AG04449 (cell line): Measurements from ENCODE around the gene RASSF8.
A peak's percentile ranks its signal among the peaks of the same experiment; 100 is the strongest.

ENCODE experiments used
- CTCF ChIA-PET: fragments of 350-600 bp; formaldehyde crosslinking; extraction: SDS; loops from one replicate; lab custom pipeline; 2021; ENCODE audit warnings: antibody characterized with exemption; lab: Yijun Ruan, JAX
- POLR2A ChIA-PET: fragments of 400-600, 350-600 bp; formaldehyde crosslinking; extraction: SDS; loops from one replicate; lab custom pipeline; 2020; ENCODE audit warnings: antibody characterized with exemption, inconsistent platforms; lab: Yijun Ruan, JAX
- DNase-seq: peaks from one replicate; pipeline ENCODE4 v3.0.0-alpha.2; 2010; ENCODE audit warnings: low read depth, low spot score
- H3K4me3 ChIP-seq: 2 replicates; pipeline ENCODE4 v1.5.1; 2011; ENCODE audit warnings: low read depth, mild to moderate bottlenecking, control low read depth, low read length
- CTCF ChIP-seq: IDR thresholded peaks from one replicate; pipeline ENCODE4 v1.5.1; 2011; ENCODE audit warnings: mild to moderate bottlenecking, moderate library complexity, low read length, control low read depth, inconsistent platforms; ENCODE audit not compliant: insufficient read depth; ENCODE audit errors: missing control alignments

Gene RASSF8

GRCh38 chr12:26095186-26095585 is 136.7 kb downstream of the RASSF8 start:
- no peak for DNase-seq
- ChIA-PET POLR2A (no interaction called here), CTCF (interaction anchor here (0.6 to 4.4 kb wide), 7 partner anchors 24 to 937 kb away, joined by 3 to 19 read pairs (median 5); no protein-coding TSS in a partner anchor)
- TF ChIP-seq CTCF = no peak
- H3K4me3 ChIP-seq = no peak overlapping the region

DNA sequence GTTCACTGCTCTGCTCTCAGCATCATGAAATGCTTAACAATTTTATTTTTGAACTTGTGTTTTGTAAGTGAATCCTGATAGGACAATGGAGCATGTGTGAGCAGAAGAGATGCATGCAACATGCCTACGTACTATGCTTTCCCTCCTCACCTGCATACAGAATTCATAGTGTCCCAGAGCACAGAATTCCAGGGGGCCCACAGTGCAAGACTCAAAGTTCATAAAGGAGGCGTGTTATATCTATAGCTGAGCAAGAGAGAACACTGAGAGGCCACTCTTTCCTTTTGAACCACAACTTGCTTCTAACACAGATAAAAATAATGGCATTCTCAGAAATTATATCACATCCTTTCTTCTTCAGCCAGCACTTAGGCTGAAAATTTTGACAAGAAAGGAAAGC is 137.6 kb downstream of the RASSF8 start:
- ChIA-PET CTCF (interaction anchor here (1.0 to 4.4 kb wide), 9 partner anchors 8 to 726 kb away, joined by 3 to 19 read pairs (median 9); no protein-coding TSS in a partner anchor), POLR2A (no interaction called here)
- no peak for DNase-seq
- H3K4me3 ChIP-seq = no peak overlapping the region
- TF ChIP-seq CTCF = no peak

- DNase-seq = no peak
- TF ChIP-seq CTCF = peak; percentile 86
- no peak overlapping the region for H3K4me3 ChIP-seq
- ChIA-PET CTCF (interaction anchor here (0.7 to 4.4 kb wide), 30 partner anchors 8 to 1228 kb away, joined by 3 to 19 read pairs (median 5); partner anchors contain the start of genes BHLHE41 and SSPN), POLR2A (no interaction called here)
Measured at GRCh38 chr12:26097046-26097878, 138.8 kb downstream of the RASSF8 start.

- CTCF ChIA-PET = interaction anchor here (0.7 to 2.2 kb wide), 6 partner anchors 9 to 557 kb away, joined by 3 to 8 read pairs (median 4); no protein-coding TSS in a partner anchor
- H3K4me3 ChIP-seq = no peak overlapping the region
- DNase-seq = no peak
- POLR2A ChIA-PET = no interaction called here
- no peak for TF ChIP-seq CTCF
Measured at GRCh38 chr12:26100666-26101349, 142.3 kb downstream of the RASSF8 start.

DNA sequence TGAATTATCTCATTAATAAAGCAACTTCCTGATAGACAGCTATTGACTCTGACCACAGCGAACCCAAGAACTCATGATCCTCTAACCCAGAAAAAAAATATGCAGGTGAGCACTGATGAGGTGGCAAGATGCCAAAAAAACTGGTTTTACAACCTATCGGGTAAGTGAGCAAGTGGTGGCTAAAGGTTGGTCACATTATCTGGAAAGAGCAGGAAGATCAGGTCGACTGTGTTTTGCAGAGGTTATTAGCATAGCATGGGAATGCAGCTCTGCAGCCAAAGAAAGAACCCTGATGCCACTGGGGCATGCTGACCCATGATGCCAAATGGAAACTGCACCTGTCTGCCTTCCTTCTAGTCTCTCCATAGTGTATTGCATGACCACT is 142.9 kb downstream of the RASSF8 start:
- ChIA-PET POLR2A (no interaction called here), CTCF (interaction anchor here (1.1 to 2.2 kb wide), 3 partner anchors 18 to 556 kb away, joined by 3 to 7 read pairs (median 5); no protein-coding TSS in a partner anchor)
- H3K4me3 ChIP-seq = no peak overlapping the region
- DNase-seq = no peak
- no peak for TF ChIP-seq CTCF
